Mesothelial cell of epicardium (in vitro differentiated cells): ENCODE measurements around the gene PLPPR5. TPM values are rescaled to one million over a fixed set of nuclear protein-coding genes. Genes with fewer than 3 reads are reported as not detected.

Source experiments
- DNase-seq, 2 experiments: peaks; one replicate each; pipeline ENCODE4 v3.0.0; 2021; ENCODE audit warnings: low spot score in 2 of 2; ENCODE audit not compliant: unreplicated experiment in 2 of 2
- H3K27ac Mint-ChIP-seq: 2 replicates; pipeline ENCODE4 v1.8.0; 2021; ENCODE audit warnings: mixed read lengths
- H3K27me3 Mint-ChIP-seq: 2 replicates; pipeline ENCODE4 v1.8.0; 2021; ENCODE audit warnings: low read depth, mixed read lengths
- H3K36me3 Mint-ChIP-seq: 2 replicates; pipeline ENCODE4 v1.8.0; 2021; ENCODE audit warnings: mixed read lengths
- H3K4me1 Mint-ChIP-seq: 2 replicates; pipeline ENCODE4 v1.8.0; 2021; ENCODE audit warnings: mixed read lengths
- H3K4me3 Mint-ChIP-seq: 2 replicates; pipeline ENCODE4 v1.8.0; 2021; ENCODE audit warnings: mild to moderate bottlenecking, moderate library complexity, mixed read lengths
- H3K9me3 Mint-ChIP-seq: 2 replicates; pipeline ENCODE4 v1.8.0; 2021; ENCODE audit warnings: mixed read lengths
- total RNA-seq: library from RNA; stranded (reverse); gene quantifications from 3 replicates; pipeline ENCODE4 v1.2.1, GENCODE V29; 2021
- TF ChIP-seq, protein P1 (sequence below): fragments of 200-600 bp; sonication (generic); IDR thresholded peaks from one replicate; pipeline ENCODE4 v1.5.0; 2021; ENCODE audit warnings: antibody characterized with exemption; ENCODE audit not compliant: unreplicated experiment

The PLPPR5 gene
- total RNA-seq, 1 donor from 2014 or later = 0.11 TPM

GRCh38 chr1:98981917-98982513 lies 22.6 kb downstream of the PLPPR5 start:
- H3K4me3 Mint-ChIP-seq = no peak overlapping the region
- H3K9me3 Mint-ChIP-seq = peaks cover 5% of the 10 kb centered on the region
- peaks cover 4% of the 10 kb centered on the region for H3K27me3 Mint-ChIP-seq

DNA sequence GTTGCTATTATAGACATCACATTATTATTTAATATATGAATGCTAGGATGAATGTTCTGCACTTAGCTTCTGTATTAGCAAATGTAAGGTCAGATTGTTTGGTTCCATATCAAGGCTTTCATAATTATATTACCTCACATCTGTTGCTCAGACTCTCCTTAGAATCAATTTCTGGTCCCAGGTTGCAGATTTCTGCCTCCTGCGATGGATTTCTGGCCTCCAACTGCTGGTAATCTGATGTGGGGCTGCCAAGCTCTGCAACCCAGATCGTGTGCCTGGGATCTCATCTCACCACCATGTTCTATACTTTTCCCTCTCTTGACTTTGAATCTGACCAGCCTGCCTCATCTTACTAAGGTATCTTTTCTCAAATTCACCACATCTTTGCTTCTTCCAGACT lies 25.2 kb downstream of the PLPPR5 start:
- no peak overlapping the region for H3K27ac Mint-ChIP-seq

More at GRCh38 chr1:98981917-98982513, 22.6 kb downstream of the PLPPR5 start:
- no peaks in the 10 kb centered on the region for H3K36me3 Mint-ChIP-seq
- H3K27ac Mint-ChIP-seq = no peak overlapping the region
- no peaks in the 10 kb centered on the region for H3K4me1 Mint-ChIP-seq
- no peak for DNase-seq
- TF ChIP-seq, protein P1, sequence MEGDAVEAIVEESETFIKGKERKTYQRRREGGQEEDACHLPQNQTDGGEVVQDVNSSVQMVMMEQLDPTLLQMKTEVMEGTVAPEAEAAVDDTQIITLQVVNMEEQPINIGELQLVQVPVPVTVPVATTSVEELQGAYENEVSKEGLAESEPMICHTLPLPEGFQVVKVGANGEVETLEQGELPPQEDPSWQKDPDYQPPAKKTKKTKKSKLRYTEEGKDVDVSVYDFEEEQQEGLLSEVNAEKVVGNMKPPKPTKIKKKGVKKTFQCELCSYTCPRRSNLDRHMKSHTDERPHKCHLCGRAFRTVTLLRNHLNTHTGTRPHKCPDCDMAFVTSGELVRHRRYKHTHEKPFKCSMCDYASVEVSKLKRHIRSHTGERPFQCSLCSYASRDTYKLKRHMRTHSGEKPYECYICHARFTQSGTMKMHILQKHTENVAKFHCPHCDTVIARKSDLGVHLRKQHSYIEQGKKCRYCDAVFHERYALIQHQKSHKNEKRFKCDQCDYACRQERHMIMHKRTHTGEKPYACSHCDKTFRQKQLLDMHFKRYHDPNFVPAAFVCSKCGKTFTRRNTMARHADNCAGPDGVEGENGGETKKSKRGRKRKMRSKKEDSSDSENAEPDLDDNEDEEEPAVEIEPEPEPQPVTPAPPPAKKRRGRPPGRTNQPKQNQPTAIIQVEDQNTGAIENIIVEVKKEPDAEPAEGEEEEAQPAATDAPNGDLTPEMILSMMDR = no peak

DNA sequence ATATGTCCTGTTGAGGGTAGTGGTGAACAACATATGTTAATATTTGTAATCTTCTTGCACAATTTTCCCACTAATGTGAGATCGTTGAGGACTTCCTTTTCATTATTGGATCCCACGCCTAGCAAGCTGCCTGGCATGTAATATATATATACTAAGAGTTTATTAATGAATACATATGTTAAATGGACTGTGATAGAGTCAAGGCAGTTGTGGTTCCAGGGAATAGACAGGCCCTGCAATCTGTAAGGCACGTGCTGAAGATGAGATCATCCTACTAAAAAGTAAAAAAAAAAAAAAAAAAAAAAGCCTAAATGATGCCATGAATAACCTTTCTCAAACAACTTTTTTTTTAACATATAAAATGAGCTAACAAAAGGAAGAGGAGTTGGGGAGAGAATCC lies 28.9 kb downstream of the PLPPR5 start:
- H3K4me3 Mint-ChIP-seq = no peak overlapping the region
- H3K4me1 Mint-ChIP-seq = no peaks in the 10 kb centered on the region
- TF ChIP-seq, protein P1 = no peak
- no peak overlapping the region for H3K27ac Mint-ChIP-seq
- H3K9me3 Mint-ChIP-seq = no peaks in the 10 kb centered on the region
- H3K27me3 Mint-ChIP-seq = peaks cover 4% of the 10 kb centered on the region
- no peaks in the 10 kb centered on the region for H3K36me3 Mint-ChIP-seq
- DNase-seq = no peak

More for the DNA sequence above, 25.2 kb downstream of the PLPPR5 start:
- Mint-ChIP-seq H3K4me3 (no peak overlapping the region), H3K36me3 (no peaks in the 10 kb centered on the region), H3K4me1 (no peaks in the 10 kb centered on the region), H3K27me3 (peaks cover 4% of the 10 kb centered on the region), H3K9me3 (peaks cover 5% of the 10 kb centered on the region)
- TF ChIP-seq, protein P1 = no peak
- no peak for DNase-seq

GRCh38 chr1:98975113-98975512 lies 29.5 kb downstream of the PLPPR5 start:
- Mint-ChIP-seq H3K27ac (no peak overlapping the region), H3K4me1 (no peaks in the 10 kb centered on the region), H3K4me3 (no peak overlapping the region), H3K27me3 (peaks cover 4% of the 10 kb centered on the region), H3K36me3 (no peaks in the 10 kb centered on the region), H3K9me3 (no peaks in the 10 kb centered on the region)
- TF ChIP-seq, protein P1 = no peak
- DNase-seq = no peak

GRCh38 chr1:98969798-98970490 lies 34.7 kb downstream of the PLPPR5 start:
- TF ChIP-seq, protein P1 = no peak
- Mint-ChIP-seq H3K36me3 (no peaks in the 10 kb centered on the region), H3K4me3 (no peak overlapping the region), H3K27me3 (peaks cover 4% of the 10 kb centered on the region), H3K9me3 (no peaks in the 10 kb centered on the region), H3K4me1 (peaks cover 8% of the 10 kb centered on the region), H3K27ac (no peak overlapping the region)
- DNase-seq = no peak
